B cell (primary cell): ENCODE data around the gene DNAJC7. TPM values are rescaled to one million over a fixed set of nuclear protein-coding genes. Genes with fewer than 3 reads are reported as not detected.

Experiments
- ATAC-seq: fragments of 200-7000 bp; cut with Tn5 transposase; one replicate; pipeline ENCODE4 v1.10.0; 2021; ENCODE audit warnings: low read depth, mild to moderate bottlenecking, moderate number of reproducible peaks, moderate library complexity
- CTCF ChIA-PET: fragments of 350-600 bp; sonication (Branson Sonifier 250); formaldehyde crosslinking; loops from one replicate; lab custom pipeline; 2021; ENCODE audit warnings: antibody characterized with exemption, inconsistent platforms; lab: Charles Lee
- POLR2A ChIA-PET: fragments of 350-600 bp; sonication (Branson Sonifier 250); formaldehyde crosslinking; loops from one replicate; lab custom pipeline; 2021; ENCODE audit warnings: antibody characterized with exemption; lab: Charles Lee
- DNase-seq: peaks from one replicate; pipeline ENCODE4 v3.0.0; 2013
- H2AFZ ChIP-seq: 2 replicates; pipeline ENCODE4 v1.6.1; 2012; ENCODE audit warnings: mild to moderate bottlenecking, low read depth, low read length; ENCODE audit not compliant: insufficient read depth, poor library complexity, severe bottlenecking
- H3K27ac ChIP-seq, 2 donors: 1 replicate in 1 of 2; 2 replicates in 1 of 2; pipeline ENCODE4 v1.5.1; 2012 to 2013; ENCODE audit warnings: low read length in 2 of 2, mild to moderate bottlenecking in 2 of 2, moderate library complexity in 1 of 2
- H3K27me3 ChIP-seq, 4 experiments: fragments of 200-600 bp in 1 of 4; sonication (generic) in 1 of 4; replicated peaks in 1 of 4; 1 replicate in 2 of 4; 2 replicates in 2 of 4; pipeline versions ENCODE4 v1.6.1 to v1.7.0; 2013 to 2016; ENCODE audit warnings: low read length in 3 of 4, mild to moderate bottlenecking in 2 of 4, mixed read lengths in 1 of 4, moderate library complexity in 1 of 4; ENCODE audit not compliant: insufficient read depth in 4 of 4, control insufficient read depth in 3 of 4; ENCODE audit errors: control extremely low read depth in 1 of 4
- H3K36me3 ChIP-seq, 2 experiments: replicated peaks in 1 of 2; 1 replicate in 1 of 2; 2 replicates in 1 of 2; pipeline versions ENCODE4 v1.6.1 to v1.7.1; 2013; ENCODE audit warnings: low read length in 1 of 2; ENCODE audit not compliant: insufficient read depth in 2 of 2, control insufficient read depth in 1 of 2; ENCODE audit errors: control extremely low read depth in 1 of 2, extremely low read depth in 1 of 2
- H3K4me1 ChIP-seq, 2 donors: fragments of 200-600 bp in 1 of 2; sonication (generic) in 1 of 2; 1 replicate in 1 of 2; 2 replicates in 1 of 2; pipeline versions ENCODE4 v1.5.1 to v1.6.1; 2013 to 2017; ENCODE audit warnings: low read length in 2 of 2; ENCODE audit not compliant: control insufficient read depth in 2 of 2, insufficient read depth in 2 of 2
- H3K4me2 ChIP-seq: replicated peaks from 2 replicates; pipeline ENCODE3; 2012; ENCODE audit warnings: mild to moderate bottlenecking, low read depth, low read length; ENCODE audit not compliant: poor library complexity, severe bottlenecking
- H3K4me3 ChIP-seq, 5 experiments: fragments of 200-600 bp in 1 of 5; sonication (generic) in 1 of 5; 1 replicate in 3 of 5; 2 replicates in 2 of 5; pipeline versions ENCODE4 v1.5.1 to v1.7.0; 2011 to 2016; ENCODE audit warnings: low read length in 4 of 5, mild to moderate bottlenecking in 4 of 5, low read depth in 2 of 5, control low read depth in 1 of 5, moderate library complexity in 1 of 5; ENCODE audit not compliant: insufficient read depth in 1 of 5; ENCODE audit errors: control extremely low read depth in 1 of 5, extremely low read depth in 1 of 5
- H3K79me2 ChIP-seq: fragments of 200-600 bp; sonication (generic); one replicate; pipeline ENCODE4 v1.6.0; 2016; ENCODE audit warnings: low read length; ENCODE audit not compliant: control insufficient read depth, insufficient read depth
- H3K9ac ChIP-seq: fragments of 200-600 bp; sonication (generic); 2 replicates; pipeline ENCODE4 v1.6.1; 2017; ENCODE audit warnings: mild to moderate bottlenecking, low read length, moderate library complexity
- H3K9me3 ChIP-seq, 3 donors: one replicate each; pipeline versions ENCODE4 v1.6.1 to v1.7.1; 2013; ENCODE audit warnings: low read length in 2 of 3; ENCODE audit not compliant: control insufficient read depth in 2 of 3, insufficient read depth in 1 of 3; ENCODE audit errors: control extremely low read depth in 1 of 3
- H4K20me1 ChIP-seq: 2 replicates; pipeline ENCODE4 v1.6.0; 2012; ENCODE audit warnings: mild to moderate bottlenecking, low read length; ENCODE audit not compliant: insufficient read depth, control insufficient read depth, poor library complexity, severe bottlenecking
- H3K27ac Mint-ChIP-seq: one replicate; pipeline ENCODE4 v1.8.0; 2021; ENCODE audit warnings: mixed read lengths
- H3K27me3 Mint-ChIP-seq: one replicate; pipeline ENCODE4 v1.8.0; 2021; ENCODE audit warnings: mixed read lengths
- H3K4me1 Mint-ChIP-seq: one replicate; pipeline ENCODE4 v1.8.0; 2021; ENCODE audit warnings: mixed read lengths
- H3K4me3 Mint-ChIP-seq: one replicate; pipeline ENCODE4 v1.8.0; 2021; ENCODE audit warnings: mixed read lengths
- H3K9me3 Mint-ChIP-seq: one replicate; pipeline ENCODE4 v1.8.0; 2022; ENCODE audit warnings: mixed read lengths; ENCODE audit not compliant: insufficient read depth
- CTCF ChIP-seq: fragments of 200-600 bp; IDR thresholded peaks from one replicate; pipeline ENCODE4 v1.8.0; 2022; ENCODE audit warnings: antibody characterized with exemption, mild to moderate bottlenecking
- EZH2 ChIP-seq: IDR thresholded peaks from 2 replicates; pipeline ENCODE4 v1.6.1; 2012; ENCODE audit warnings: borderline replicate concordance, low read depth, mild to moderate bottlenecking, moderate library complexity, low read length; ENCODE audit not compliant: insufficient read depth, poor library complexity, severe bottlenecking
- WGBS: methylation state at CpG from one replicate; pipeline ENCODE4 v1.1.5; 2013; ENCODE audit warnings: missing lambda C conversion rate; ENCODE audit not compliant: insufficient coverage; 5-methylcytosine and 5-hydroxymethylcytosine counted together
- intact Hi-C: fragments of 100-400 bp; cut with micrococcal nuclease; formaldehyde crosslinking; loops from one replicate; pipeline ENCODE4 v1.10.0; 2022
- polyA plus RNA-seq: library from polyadenylated mRNA; depleted of rRNA; stranded (reverse); fragments of >200 nt; gene quantifications from 2 replicates; pipeline ENCODE4 v1.2.3, GENCODE V29; 2012
- total RNA-seq, 2 donors: library from RNA; stranded (reverse); fragments of 120-200 nt in 1 of 2; gene quantifications; 1 replicate in 1 of 2; 2 replicates in 1 of 2; pipeline versions ENCODE4 v1.2.3 to v1.2.4, GENCODE V29; 2013 to 2022

The DNAJC7 gene
- total and polyA plus RNA-seq, 2 donors (not counting 1 experiment from before 2014, with no cell fraction given), result 22.0 to 152 TPM

GRCh38 chr17:42031584-42031983, 14.3 kb upstream of the DNAJC7 start:
- Mint-ChIP-seq H3K4me1 (no peaks in the 10 kb centered on the region), H3K4me3 (no peak overlapping the region), H3K27ac (no peak overlapping the region), H3K27me3 (no peaks in the 10 kb centered on the region), H3K9me3 (no peaks in the 10 kb centered on the region)
- no peaks in the 10 kb centered on the region for H3K79me2 ChIP-seq
- no peak overlapping the region for H3K4me2 ChIP-seq
- WGBS, result 93% methylated on average over 5 of the region's 6 CpGs
- CTCF ChIA-PET, result interaction anchor here (0.9 to 1.4 kb wide), 2 partner anchors 37 to 87 kb away, joined by 3 to 4 read pairs; no protein-coding TSS in a partner anchor
- ATAC-seq, result no peak
- TF ChIP-seq EZH2 (no peak), CTCF (no peak)
- no peaks in the 10 kb centered on the region for H3K9me3 ChIP-seq
- no peak overlapping the region for H3K4me3 ChIP-seq
- H3K27ac ChIP-seq, result no peak overlapping the region
- no peaks in the 10 kb centered on the region for H4K20me1 ChIP-seq
- H3K9ac ChIP-seq, result no peak overlapping the region
- H3K27me3 ChIP-seq, result peaks cover 0 to 6% (median 0%) of the 10 kb centered on the region in 4 experiments
- H3K36me3 ChIP-seq, result no peaks in the 10 kb centered on the region
- no peak overlapping the region for H2AFZ ChIP-seq
- no peak for DNase-seq
- POLR2A ChIA-PET, result no interaction called here
- no peaks in the 10 kb centered on the region for H3K4me1 ChIP-seq
- intact Hi-C loops, result no loop called here

DNA sequence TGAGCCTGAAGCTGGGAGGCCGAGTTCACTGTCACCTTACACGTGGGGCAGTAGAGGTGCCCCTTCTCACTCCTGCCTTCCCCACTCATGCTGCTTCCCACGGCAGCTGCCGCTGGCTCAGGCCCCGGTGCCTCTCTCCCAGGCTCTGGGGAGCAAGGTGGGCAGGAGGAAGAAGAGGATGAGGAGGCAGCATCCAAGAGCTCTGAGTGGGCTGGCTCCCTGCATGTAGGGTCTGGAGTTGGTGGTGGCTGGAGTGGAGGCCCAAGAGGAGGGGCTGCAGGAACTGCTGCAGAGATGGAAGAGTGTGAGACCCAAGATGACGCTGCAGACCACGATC, 11.5 kb upstream of the DNAJC7 start:
- Mint-ChIP-seq H3K9me3 (no peaks in the 10 kb centered on the region), H3K27me3 (no peaks in the 10 kb centered on the region), H3K4me3 (no peak overlapping the region), H3K4me1 (peaks cover 12% of the 10 kb centered on the region), H3K27ac (no peak overlapping the region)
- peaks cover 0 to 3% (median 0%) of the 10 kb centered on the region in 4 experiments for H3K27me3 ChIP-seq
- peaks cover 0 to 7% of the 10 kb centered on the region in 2 experiments for H3K36me3 ChIP-seq
- no peak overlapping the region for H3K27ac ChIP-seq
- no peak overlapping the region for H3K4me2 ChIP-seq
- intact Hi-C loops, result no loop called here
- H3K79me2 ChIP-seq, result peaks cover 4% of the 10 kb centered on the region
- DNase-seq (no peak), ATAC-seq (no peak)
- WGBS, result 89% methylated on average over 5 of the region's 7 CpGs
- no peak overlapping the region for H2AFZ ChIP-seq
- H4K20me1 ChIP-seq, result peaks cover 12% of the 10 kb centered on the region
- H3K9me3 ChIP-seq, result no peaks in the 10 kb centered on the region
- no peak overlapping the region for H3K9ac ChIP-seq
- H3K4me3 ChIP-seq, result no peak overlapping the region
- peaks cover 11 to 14% of the 10 kb centered on the region in 2 donors for H3K4me1 ChIP-seq
- no peak for TF ChIP-seq CTCF
- TF ChIP-seq EZH2, result no peak
- ChIA-PET POLR2A (interaction anchor here (0.6 kb wide), 1 partner anchor 92 kb away, joined by 3 read pairs; the partner anchor contains the start of gene KAT2A), CTCF (interaction anchor here (1.3 to 4.1 kb wide), 3 partner anchors 11 to 85 kb away, joined by 3 to 17 read pairs (median 3); partner anchors contain the start of gene DNAJC7)
